Measurements from ENCODE around the gene VSIR.

GRCh38 chr10:71798308-71798624 lies 24.9 kb upstream of the VSIR start:
- TF ChIP-seq, protein P1, sequence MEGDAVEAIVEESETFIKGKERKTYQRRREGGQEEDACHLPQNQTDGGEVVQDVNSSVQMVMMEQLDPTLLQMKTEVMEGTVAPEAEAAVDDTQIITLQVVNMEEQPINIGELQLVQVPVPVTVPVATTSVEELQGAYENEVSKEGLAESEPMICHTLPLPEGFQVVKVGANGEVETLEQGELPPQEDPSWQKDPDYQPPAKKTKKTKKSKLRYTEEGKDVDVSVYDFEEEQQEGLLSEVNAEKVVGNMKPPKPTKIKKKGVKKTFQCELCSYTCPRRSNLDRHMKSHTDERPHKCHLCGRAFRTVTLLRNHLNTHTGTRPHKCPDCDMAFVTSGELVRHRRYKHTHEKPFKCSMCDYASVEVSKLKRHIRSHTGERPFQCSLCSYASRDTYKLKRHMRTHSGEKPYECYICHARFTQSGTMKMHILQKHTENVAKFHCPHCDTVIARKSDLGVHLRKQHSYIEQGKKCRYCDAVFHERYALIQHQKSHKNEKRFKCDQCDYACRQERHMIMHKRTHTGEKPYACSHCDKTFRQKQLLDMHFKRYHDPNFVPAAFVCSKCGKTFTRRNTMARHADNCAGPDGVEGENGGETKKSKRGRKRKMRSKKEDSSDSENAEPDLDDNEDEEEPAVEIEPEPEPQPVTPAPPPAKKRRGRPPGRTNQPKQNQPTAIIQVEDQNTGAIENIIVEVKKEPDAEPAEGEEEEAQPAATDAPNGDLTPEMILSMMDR (IDR thresholded peaks at IDR 0.05): no peak
- TF ChIP-seq EZH2 (IDR thresholded peaks at IDR 0.05; ENCODE audit: borderline replicate concordance, insufficient read depth, low read depth, low read length, poor library complexity, severe bottlenecking): no peak
